LNCAP (cell line): Measurements from ENCODE around the gene TOR1AIP2.

Experiments used
- CTCF ChIP-seq: fragments of 450-650 bp; IDR thresholded peaks from 2 replicates; pipeline ENCODE4 v1.5.1; 2017; ENCODE audit warnings: mild to moderate bottlenecking

Gene TOR1AIP2

GRCh38 chr1:179877586-179878265, at the start of gene TOR1AIP2:
Gene TOR1AIP2 (minus strand): TSS chr1:179877803. CDS start chr1:179852665, 25,138 bp downstream.
- TF ChIP-seq CTCF, result no peak

GRCh38 chr1:179926850-179927205, 49.2 kb upstream of the TOR1AIP2 start:
- no peak for TF ChIP-seq CTCF

GRCh38 chr1:179925922-179926849, 48.6 kb upstream of the TOR1AIP2 start:
- no peak for TF ChIP-seq CTCF

GRCh38 chr1:179925302-179925701, 47.7 kb upstream of the TOR1AIP2 start:
- TF ChIP-seq CTCF, result no peak

GRCh38 chr1:179924268-179924667, 46.7 kb upstream of the TOR1AIP2 start:
- TF ChIP-seq CTCF, result no peak

- no peak for TF ChIP-seq CTCF
These were observed 45.4 kb upstream of the TOR1AIP2 start for GRCh38 chr1:179923029-179923428.

- TF ChIP-seq CTCF, result no peak
These were observed 44.6 kb upstream of the TOR1AIP2 start for GRCh38 chr1:179921981-179922872.
